GM10847 (cell line): ENCODE results near the gene MAPK8IP1.

Experiments used
- POLR2A ChIP-seq: IDR thresholded peaks from 2 replicates; pipeline ENCODE4 v1.6.1; 2011; ENCODE audit not compliant: insufficient read length; ENCODE audit errors: extremely low read depth

The MAPK8IP1 gene

DNA sequence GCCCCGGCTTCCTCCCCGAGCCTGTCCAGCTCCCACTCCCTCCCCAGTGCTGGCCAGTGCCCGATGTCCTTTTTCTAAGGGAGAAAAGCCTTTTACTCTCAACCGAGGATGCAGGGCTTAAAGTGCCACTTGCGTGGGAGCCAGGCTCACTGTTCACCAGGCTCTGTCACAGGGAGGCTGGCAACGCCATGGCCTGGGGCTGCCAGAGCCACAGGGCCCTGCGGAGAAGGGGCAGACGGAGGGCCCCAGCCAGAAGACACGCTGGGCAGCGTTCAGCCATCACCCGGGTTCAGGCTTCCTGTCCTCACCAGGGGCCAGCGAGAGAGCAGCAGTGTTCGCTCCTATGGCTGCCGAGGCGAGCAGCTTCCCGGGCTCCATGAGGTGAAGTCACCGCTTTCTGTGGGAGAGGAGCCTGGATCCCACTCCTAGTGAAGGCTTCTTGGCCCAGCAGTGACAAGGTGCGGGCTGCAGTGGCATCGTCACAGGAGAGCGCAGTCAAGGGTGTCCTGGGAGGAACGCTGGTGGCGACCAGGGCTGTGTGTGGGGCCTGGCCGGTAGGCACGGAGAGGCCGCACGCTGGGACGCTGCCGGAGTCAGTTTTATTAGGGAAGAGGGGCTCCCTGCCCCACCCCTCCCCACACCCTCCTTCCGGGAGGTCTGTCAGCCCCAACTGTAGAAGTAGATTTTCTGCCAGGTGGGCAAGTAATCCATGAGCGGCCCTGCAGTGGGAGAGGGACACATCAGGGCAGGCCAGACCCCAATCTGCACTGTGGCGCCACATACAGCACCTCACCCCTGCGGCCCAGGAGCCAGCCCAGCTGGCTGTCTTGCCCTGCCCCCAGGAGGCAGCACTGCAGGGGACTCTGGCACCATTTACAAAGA is 24.4 kb downstream of the MAPK8IP1 start:
- no peak for TF ChIP-seq POLR2A

DNA sequence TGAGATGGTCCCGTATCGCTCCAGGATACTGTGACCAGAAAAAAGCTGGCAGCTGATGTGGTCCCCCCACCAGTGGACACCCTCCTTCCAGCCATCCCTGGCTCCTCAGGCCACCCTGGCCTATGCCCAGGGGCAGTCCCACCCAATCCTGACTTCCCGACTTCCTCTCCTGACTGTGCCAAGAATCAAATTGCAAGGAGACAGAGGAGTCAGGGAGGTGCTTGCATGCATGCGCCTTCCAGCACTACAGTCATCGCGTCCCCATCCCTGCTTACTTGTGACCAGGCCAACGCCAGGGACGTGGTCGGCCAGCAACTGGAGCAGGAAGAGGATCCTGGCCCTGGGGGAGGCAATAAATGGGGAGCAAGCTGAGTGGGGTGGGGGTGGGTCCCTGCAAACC is 25.2 kb downstream of the MAPK8IP1 start:
- no peak for TF ChIP-seq POLR2A

DNA sequence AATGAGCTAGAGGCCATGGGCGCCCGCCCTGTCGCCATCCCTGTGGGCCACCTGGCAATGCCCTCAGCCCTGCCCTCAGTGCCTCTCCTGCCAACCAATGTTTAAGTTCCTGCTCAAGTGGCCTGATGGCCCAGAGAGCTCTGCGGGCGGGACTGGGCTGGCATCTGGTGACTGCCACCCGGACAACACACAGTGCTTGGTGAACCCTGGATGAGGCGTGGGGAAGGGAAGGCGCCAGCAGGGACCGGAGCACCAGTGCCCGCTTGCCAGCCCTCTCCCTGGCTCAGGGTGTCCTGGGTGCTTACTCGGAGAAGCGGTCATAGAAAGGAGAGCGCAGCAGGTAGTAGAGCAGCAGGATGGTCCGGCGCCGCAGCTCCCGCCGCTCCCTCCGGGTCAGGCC is 28.1 kb downstream of the MAPK8IP1 start:
- TF ChIP-seq POLR2A: no peak

DNA sequence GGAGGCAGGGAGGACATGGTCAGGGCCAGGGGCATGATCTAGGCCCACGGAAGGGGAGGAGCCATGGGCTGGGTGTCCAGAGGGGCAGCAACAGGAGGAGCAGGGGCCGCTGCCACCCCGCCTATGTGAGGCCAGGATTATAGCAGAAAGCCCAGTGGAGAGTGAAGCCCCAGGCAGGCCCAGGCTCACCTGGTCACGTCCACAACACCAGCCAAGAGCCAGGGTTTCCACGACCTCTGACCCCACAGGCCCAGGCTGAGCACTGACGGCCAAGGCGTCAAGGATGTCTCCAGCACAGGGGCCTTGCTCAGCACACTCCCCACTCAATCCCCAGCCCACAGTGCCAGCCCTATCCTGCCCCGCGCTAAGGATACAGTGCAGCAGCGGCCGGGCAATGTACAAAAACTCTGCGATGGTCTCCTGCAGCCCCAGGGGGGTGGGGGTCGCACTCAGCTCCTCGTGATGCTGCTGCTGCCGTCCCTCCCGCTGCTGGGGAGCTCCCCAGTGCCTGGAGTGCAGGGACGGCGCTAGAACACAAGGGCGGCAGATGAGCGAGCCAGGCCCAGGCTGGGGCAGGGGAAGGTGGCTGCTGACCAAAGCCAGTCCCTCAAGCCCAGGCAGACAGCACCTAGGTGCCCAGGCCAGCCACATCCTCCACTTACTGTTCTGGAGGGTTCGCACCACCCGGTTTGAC is 28.6 kb downstream of the MAPK8IP1 start:
- no peak for TF ChIP-seq POLR2A

DNA sequence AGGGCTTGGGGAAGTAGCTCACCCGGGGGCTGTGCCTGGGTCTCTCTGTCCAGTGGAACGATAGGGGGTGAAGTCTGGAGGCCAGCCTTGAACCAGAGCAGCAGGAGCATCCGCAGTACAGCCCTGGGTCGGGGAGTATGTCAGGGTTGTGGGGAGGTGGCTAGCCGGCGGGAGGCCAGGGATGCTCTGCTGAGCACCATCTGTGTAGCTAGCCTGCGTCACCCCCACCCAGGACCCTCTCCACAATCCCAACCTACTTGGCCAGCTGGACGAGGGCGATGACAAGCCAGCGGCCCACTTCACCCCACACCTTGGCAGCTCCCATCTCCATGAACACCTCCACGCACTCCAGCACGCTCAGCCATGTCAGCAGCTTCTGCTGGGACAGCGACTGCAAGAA is 30.0 kb downstream of the MAPK8IP1 start:
- TF ChIP-seq POLR2A: no peak

DNA sequence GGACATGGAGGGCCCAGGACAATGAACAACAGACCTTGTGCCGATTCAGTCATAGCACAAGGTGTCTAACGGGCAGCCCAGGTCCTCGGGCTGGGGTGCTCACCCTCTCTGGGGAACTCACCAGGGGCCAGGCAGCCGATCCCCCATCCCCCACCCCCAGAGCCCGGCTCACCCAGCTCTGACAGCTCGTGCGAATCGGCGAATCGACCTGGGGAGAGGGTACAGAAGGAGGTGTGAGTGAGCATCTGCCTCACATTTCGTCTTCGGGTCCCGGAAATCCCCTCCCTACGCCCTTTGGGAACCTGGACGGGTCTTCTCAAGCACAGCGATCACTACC is 31.8 kb downstream of the MAPK8IP1 start:
- TF ChIP-seq POLR2A: no peak

DNA sequence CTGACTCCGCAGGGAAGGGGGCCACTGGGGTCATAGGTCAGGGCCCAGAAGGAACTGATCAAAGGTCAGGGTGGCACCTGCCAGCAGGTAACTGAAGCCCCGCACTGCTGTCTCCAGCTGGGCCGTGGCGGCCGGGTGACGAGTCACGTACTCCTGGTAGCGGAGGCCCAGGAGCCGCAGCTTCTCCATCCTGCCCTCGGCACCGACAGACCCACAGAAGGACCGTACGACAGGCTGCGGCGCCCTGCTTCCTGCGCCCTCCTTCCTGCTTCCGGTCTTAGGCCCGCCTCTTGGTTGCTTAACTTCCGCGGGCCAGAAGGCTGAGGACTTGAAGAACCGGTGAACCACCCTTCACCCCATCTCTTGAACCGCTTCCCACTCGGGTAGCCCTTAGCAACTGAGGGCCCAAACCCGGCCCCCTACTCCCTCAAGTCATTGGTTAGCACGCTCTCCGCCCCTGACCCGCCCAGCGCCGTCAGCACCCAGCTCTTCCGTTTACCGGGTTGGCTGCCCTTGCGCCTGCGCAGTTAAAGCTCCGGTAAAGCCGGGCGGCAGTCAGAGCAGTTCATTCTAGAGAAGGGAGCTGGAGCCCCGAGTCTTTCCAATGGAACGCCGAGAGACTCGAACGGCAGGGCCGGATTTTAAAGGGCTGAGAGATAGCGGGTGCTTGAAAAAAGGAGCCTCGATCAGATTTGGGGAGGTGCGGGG is 32.3 kb downstream of the MAPK8IP1 start, which contains the start of gene PEX16:
TSS of gene PEX16 (minus strand) at position 255 of the 708 bp plus-strand sequence. CDS start at position 189, 66 bp downstream.
- TF ChIP-seq POLR2A: peak; percentile 84

DNA sequence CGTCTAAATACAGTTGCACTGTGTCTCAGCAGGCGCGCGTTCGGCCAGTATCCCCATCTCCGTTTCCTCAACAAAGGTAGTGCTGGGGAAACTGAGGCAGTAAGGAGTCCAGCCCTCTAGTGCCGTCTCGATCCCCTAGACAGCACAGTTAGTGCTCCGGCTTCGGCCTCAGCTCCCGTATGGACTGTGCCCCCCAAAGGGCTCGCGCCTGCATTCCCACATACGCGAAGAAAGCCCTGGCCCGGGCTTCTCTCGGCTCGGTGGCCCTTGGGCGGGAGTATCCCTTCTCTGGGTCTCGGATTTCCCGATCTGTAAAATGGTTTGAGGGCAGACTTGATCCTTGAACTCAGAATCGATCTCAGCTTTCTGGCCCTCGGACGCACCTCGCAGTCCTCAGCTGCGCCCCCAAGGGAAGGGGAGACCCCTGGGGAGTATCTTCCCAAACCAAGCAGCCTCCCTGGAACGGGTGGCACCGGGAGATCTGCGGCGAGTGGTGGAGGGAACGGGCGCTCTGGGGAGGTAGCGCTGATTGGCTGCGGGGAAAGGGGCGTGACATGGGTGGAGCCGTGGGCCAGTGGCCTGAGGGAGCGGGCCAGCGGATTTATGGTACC is 33.0 kb downstream of the MAPK8IP1 start:
- peak; percentile 31 for TF ChIP-seq POLR2A

DNA sequence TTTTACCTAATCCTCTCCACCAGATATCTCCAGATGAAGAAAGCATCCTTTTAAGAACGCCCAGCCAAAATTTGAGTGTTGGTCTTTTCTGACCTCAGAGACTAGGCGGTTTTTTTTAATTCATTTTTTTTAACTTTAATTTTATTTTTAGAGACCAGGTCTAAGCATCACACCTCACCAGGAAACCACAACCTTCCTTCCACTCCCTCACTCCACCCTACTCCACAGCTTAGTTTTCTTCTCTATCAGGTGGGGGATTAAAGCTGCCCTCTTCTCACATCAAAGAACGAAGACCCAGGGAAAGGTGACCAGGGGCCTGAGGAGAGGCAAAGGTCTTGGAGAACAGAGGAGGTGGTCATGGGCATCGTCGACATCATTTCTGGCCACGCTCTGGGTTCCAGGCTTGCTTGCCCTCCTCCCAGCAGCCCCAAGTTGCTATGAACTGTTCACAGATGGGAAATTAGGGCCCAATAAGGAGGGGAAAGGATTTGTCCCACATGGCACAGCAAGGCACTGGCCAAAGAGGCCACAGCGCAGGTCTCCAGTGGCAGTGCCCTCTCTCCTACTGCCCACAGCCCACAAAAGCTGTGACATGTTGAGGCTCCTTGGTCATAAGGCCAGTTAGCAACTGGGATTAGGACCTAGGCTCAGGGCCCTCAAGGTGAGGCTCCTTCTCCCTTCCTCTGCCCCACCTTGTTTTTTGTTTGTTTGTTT is 33.7 kb downstream of the MAPK8IP1 start:
- no peak for TF ChIP-seq POLR2A

DNA sequence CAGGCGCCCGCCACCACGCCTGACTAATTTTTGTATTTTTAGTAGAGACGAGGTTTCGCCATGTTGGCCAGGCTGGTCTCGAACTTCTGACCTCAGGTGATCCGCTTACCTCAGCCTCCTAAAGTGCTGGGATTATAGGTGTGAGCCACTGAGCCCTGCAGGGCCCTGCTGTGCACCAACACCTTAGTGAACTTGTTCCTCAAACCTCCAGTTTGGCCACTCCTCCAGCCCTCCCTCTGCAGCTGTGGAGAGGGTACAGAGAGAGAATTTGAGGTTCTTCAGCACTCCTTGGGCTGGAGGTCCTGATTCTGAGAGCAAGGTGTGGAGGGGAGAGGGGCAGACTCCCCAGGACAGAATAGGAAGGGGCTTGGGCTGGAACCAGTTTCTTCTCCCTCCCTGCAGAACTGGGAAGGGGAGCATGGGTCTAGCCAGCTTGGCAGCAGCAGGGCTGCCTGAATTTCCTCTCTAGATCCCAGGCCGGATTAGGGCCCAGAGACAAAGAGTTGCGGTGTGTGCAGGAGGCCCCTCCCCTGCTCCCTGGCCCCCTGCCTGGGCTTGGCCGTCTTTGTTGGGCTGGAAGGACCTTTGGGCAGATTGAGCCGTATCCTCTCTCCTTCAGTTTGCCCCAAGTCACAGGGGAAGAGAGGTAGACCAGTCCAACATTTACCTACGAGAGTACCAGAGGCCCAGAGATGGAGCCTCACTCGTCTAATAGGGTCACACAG is 34.5 kb downstream of the MAPK8IP1 start:
- TF ChIP-seq POLR2A: no peak

DNA sequence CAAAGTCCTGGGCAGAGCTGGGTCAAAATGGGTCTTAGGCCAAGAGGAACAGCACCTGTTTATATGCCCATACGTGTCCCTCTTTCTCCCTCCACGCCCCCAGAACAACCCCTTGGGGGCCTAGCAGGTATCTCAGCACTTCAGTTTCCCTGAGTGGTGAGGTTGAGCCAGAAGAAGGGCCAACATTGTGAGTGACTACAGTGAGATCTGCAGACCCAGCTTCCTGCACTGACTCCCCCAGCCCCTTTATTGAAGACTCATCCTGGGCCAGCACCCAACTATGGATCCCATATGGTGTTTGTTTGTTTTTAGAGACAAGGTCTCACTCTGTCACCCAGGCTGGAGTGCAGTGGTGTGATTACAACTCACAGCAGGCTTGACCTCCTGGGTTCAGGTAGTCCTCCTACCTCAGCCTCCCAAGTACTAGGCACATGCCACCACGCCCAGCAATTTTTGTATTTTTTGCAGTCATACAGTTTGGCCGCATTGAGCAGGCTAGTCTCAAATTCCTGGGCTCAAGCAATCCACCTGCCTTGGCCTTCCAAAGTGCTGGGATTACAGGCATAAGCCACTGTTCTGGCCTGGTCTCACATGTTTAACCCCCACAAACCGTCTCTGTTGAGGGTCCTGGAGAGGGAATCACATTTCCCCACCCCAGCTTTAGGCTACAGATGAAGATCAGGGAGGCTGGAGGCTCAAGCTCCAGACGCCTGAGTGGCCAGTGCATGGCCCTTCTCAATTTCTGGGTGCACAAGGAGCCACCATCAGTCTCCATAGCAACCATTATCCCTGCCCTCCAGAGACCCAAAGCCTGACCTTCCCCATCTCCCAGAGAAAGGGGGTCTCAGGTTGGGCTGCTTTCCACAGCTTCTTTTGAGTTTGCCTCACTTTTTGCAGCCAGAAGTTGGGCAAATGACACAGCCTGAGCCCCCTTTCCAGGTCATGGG is 35.4 kb downstream of the MAPK8IP1 start:
- TF ChIP-seq POLR2A: no peak

DNA sequence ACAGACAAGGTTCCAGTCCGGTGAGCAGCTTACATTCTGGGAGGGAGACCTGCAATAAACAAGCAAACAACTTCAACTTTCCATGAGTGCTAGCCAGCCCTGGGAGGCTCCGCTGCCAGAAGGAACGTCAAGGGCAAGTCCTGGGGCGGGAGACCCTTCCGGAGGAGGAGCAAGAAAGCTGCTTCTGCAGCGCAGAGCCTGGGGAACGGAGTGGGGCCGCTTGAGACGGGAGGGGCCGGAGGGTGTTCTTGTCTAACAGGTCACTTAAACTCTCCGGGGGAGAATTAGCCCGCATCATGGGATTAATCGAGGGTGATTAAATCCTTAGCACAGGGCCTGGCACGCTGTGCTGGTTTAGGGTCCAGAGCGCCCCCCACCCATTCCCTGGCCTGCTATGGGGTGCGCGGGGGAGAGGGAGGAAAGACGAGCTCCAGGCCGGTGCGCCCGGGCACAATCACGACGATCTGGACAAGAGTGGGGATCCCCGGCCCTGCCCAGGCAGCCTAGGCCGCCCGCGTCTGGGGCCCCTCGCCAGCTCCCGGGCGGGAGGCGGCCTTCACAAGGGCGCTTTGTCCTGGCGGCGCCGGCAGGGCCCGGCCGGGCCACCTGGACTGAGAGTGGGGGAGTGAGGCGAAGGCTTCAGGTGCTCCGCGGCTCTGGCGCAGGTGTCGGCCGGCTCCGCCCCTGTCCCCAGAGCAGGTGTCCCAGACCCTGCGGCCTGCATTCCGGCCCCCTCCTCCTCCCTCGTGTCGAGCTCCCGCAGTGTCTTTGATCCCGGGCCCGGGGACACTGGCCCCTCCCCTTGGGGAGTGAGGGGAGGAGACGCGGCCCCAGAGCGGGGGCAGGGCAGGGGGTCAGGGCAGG is 36.3 kb downstream of the MAPK8IP1 start:
- TF ChIP-seq POLR2A: no peak
